ENCODE measurements around the gene SH3BGRL. TPM values are rescaled to one million over a fixed set of nuclear protein-coding genes. Genes with fewer than 3 reads are reported as not detected.

SH3BGRL gene
- total RNA-seq, 1 donor from 2014 or later = 21.8 TPM

Other genes starting within 250 kb of the SH3BGRL start
- gene HMGN5, start 189 bp upstream of the SH3BGRL start, total RNA-seq = 0.39 and 1.1 TPM in 2 replicates